HCT116 (cell line): ENCODE results near the gene MPP1. TPM values are rescaled to one million over a fixed set of nuclear protein-coding genes. Genes with fewer than 3 reads are reported as not detected.

Experiments used
- ATAC-seq: fragments of 200-7000 bp; cut with Tn5 transposase; 2 replicates; pipeline ENCODE4 v1.9.1; 2020; ENCODE audit warnings: mild to moderate bottlenecking, moderate library complexity
- BruUV-seq: library from RNA; stranded (reverse); fragments of 400-500 nt; replicated peaks from 2 replicates; lab custom pipeline; 2021; lab: Mats Ljungman, UMichigan
- CTCF ChIA-PET: fragments of 300-600 bp; sonication (Branson Sonifier 250); formaldehyde crosslinking; loops from one replicate; lab custom pipeline; 2021; ENCODE audit warnings: antibody characterized with exemption; lab: Charles Lee
- POLR2A ChIA-PET: fragments of 300-600, 350-600 bp; sonication (Branson Sonifier 250); formaldehyde crosslinking; loops from one replicate; lab custom pipeline; 2021; ENCODE audit warnings: antibody characterized with exemption; lab: Charles Lee
- RAD21 ChIA-PET, 2 experiments: fragments of 300-600 bp; sonication (Branson Sonifier 250); formaldehyde crosslinking; loops; one replicate each; lab custom pipeline; 2023; ENCODE audit warnings: low total read pairs in 2 of 2; ENCODE audit not compliant: uncharacterized antibody in 2 of 2, unreplicated experiment in 2 of 2, low non-redundant PET in 1 of 2; lab: Charles Lee
- DNase-seq: peaks from one replicate; pipeline ENCODE4 v3.0.0-alpha.2; 2010; ENCODE audit warnings: low read depth, low spot score
- H2AFZ ChIP-seq: fragments of 200-600 bp; shearing (Covaris generic), sonication (generic); 2 replicates; pipeline ENCODE4 v1.6.1; 2017; ENCODE audit warnings: low read depth, mixed run types, mixed read lengths, antibody characterized with exemption, low read length; ENCODE audit not compliant: poor library complexity, severe bottlenecking
- H3K27ac ChIP-seq: 2 replicates; pipeline ENCODE4 v1.5.1; 2012; ENCODE audit warnings: low read depth, low read length
- H3K27me3 ChIP-seq: fragments of 200-600 bp; sonication (generic); 2 replicates; pipeline ENCODE4 v1.6.1; 2016; ENCODE audit warnings: mixed run types, low read length, mixed read lengths; ENCODE audit not compliant: insufficient read depth
- H3K36me3 ChIP-seq, 2 experiments: fragments of 200-500 bp in 1 of 2; fragments of 200-600 bp in 1 of 2; sonication (Bioruptor generic) in 1 of 2; sonication (generic) in 1 of 2; 2 replicates each; pipeline versions ENCODE4 v1.5.1 to v1.6.1; 2014 to 2016; ENCODE audit warnings: low read length in 2 of 2, inconsistent platforms in 1 of 2, mixed read lengths in 1 of 2, mixed run types in 1 of 2; ENCODE audit not compliant: insufficient read depth in 2 of 2, control insufficient read depth in 1 of 2
- H3K4me1 ChIP-seq, 2 experiments: fragments of 200-600 bp in 1 of 2; sonication (generic) in 1 of 2; 2 replicates each; pipeline versions ENCODE4 v1.5.1 to v1.6.1; 2012 to 2017; ENCODE audit warnings: low read length in 2 of 2, inconsistent platforms in 1 of 2, mild to moderate bottlenecking in 1 of 2, mixed read lengths in 1 of 2, mixed run types in 1 of 2, moderate library complexity in 1 of 2; ENCODE audit not compliant: insufficient read depth in 2 of 2, control insufficient read depth in 1 of 2
- H3K4me2 ChIP-seq: fragments of 200-600 bp; sonication (generic); 2 replicates; pipeline ENCODE4 v1.6.1; 2017; ENCODE audit warnings: mixed run types, low read length, mixed read lengths
- H3K4me3 ChIP-seq, 2 experiments: fragments of 200-600 bp in 1 of 2; sonication (generic) in 1 of 2; replicated peaks in 1 of 2; 2 replicates each; pipeline ENCODE4 v1.5.1; 2011 to 2016; ENCODE audit warnings: low read length in 2 of 2, control low read depth in 1 of 2, low read depth in 1 of 2, mild to moderate bottlenecking in 1 of 2, mixed read lengths in 1 of 2, mixed run types in 1 of 2
- H3K79me2 ChIP-seq: fragments of 200-600 bp; sonication (generic); 2 replicates; pipeline ENCODE4 v1.6.1; 2017; ENCODE audit warnings: mild to moderate bottlenecking, mixed run types, low read length, moderate library complexity, mixed read lengths; ENCODE audit not compliant: insufficient read depth
- H3K9ac ChIP-seq: fragments of 200-600 bp; sonication (generic); 2 replicates; pipeline ENCODE4 v1.6.1; 2016; ENCODE audit warnings: low read length, mixed read lengths
- H3K9me2 ChIP-seq: fragments of 200-600 bp; sonication (generic), shearing (Covaris generic); 2 replicates; pipeline ENCODE4 v1.6.1; 2017; ENCODE audit warnings: mixed run types, mild to moderate bottlenecking, moderate library complexity; ENCODE audit not compliant: insufficient read depth
- H3K9me3 ChIP-seq, 2 experiments: fragments of 200-500 bp in 1 of 2; fragments of 200-600 bp in 1 of 2; sonication (Bioruptor generic) in 1 of 2; sonication (generic) in 1 of 2; 2 replicates each; pipeline ENCODE4 v1.6.1; 2014 to 2017; ENCODE audit warnings: low read length in 2 of 2, mixed read lengths in 2 of 2, inconsistent platforms in 1 of 2, low read depth in 1 of 2, mild to moderate bottlenecking in 1 of 2, mixed run types in 1 of 2, moderate library complexity in 1 of 2; ENCODE audit not compliant: control insufficient read depth in 1 of 2, insufficient read depth in 1 of 2
- H4K20me1 ChIP-seq: fragments of 200-600 bp; sonication (generic), shearing (Covaris generic); 2 replicates; pipeline ENCODE4 v1.6.1; 2017; ENCODE audit warnings: mixed run types, mild to moderate bottlenecking, moderate library complexity; ENCODE audit not compliant: insufficient read depth
- CBX3 ChIP-seq: IDR thresholded peaks from 2 replicates; pipeline ENCODE4 v1.6.1; 2012; ENCODE audit warnings: low read depth
- EGR1 ChIP-seq: IDR thresholded peaks from 2 replicates; pipeline ENCODE4 v1.6.1; 2012; ENCODE audit warnings: low read depth
- ELF1 ChIP-seq: IDR thresholded peaks from 2 replicates; pipeline ENCODE4 v1.6.1; 2012; ENCODE audit warnings: low read depth, borderline replicate concordance
- EZH2 ChIP-seq: fragments of 200-600 bp; sonication (generic); IDR thresholded peaks from 2 replicates; pipeline ENCODE4 v1.6.1; 2017; ENCODE audit warnings: antibody characterized with exemption, mixed run types
- EZH2phosphoT487 ChIP-seq: fragments of 200-600 bp; IDR thresholded peaks from 2 replicates; pipeline ENCODE4 v1.6.1; 2018; ENCODE audit warnings: antibody characterized with exemption, borderline replicate concordance
- JUND ChIP-seq: IDR thresholded peaks from 2 replicates; pipeline ENCODE4 v1.6.1; 2012
- MAX ChIP-seq: IDR thresholded peaks from 2 replicates; pipeline ENCODE4 v1.6.1; 2012
- POLR2A ChIP-seq: IDR thresholded peaks from 2 replicates; pipeline ENCODE4 v1.7.0; 2011; ENCODE audit warnings: borderline replicate concordance; ENCODE audit not compliant: insufficient read depth, insufficient read length; ENCODE audit errors: extremely low read depth
- POLR2AphosphoS5 ChIP-seq: IDR thresholded peaks from 2 replicates; pipeline ENCODE4 v1.6.1; 2011; ENCODE audit warnings: mild to moderate bottlenecking, low read depth, low read length, moderate library complexity
- RAD21 ChIP-seq: IDR thresholded peaks from 2 replicates; pipeline ENCODE4 v1.6.1; 2012; ENCODE audit warnings: low read depth, mild to moderate bottlenecking
- SIN3A ChIP-seq: IDR thresholded peaks from 2 replicates; pipeline ENCODE4 v1.6.1; 2012; ENCODE audit warnings: low read depth
- SP1 ChIP-seq: IDR thresholded peaks from 2 replicates; pipeline ENCODE4 v1.6.1; 2012; ENCODE audit warnings: low read depth
- SRF ChIP-seq: IDR thresholded peaks from 2 replicates; pipeline ENCODE4 v1.6.1; 2012; ENCODE audit warnings: low read depth
- TCF7L2 ChIP-seq: IDR thresholded peaks from 2 replicates; pipeline ENCODE4 v1.7.0; 2011; ENCODE audit warnings: borderline replicate concordance, inconsistent platforms; ENCODE audit not compliant: insufficient read depth, insufficient read length; ENCODE audit errors: extremely low read depth
- YY1 ChIP-seq: IDR thresholded peaks from 2 replicates; pipeline ENCODE4 v1.6.1; 2011; ENCODE audit warnings: low read length, low read depth, moderate library complexity, mild to moderate bottlenecking; ENCODE audit not compliant: insufficient replicate concordance; ENCODE audit errors: extremely low read depth
- ZBTB33 ChIP-seq: IDR thresholded peaks from 2 replicates; pipeline ENCODE4 v1.6.1; 2011; ENCODE audit warnings: mild to moderate bottlenecking, low read length, moderate library complexity; ENCODE audit not compliant: insufficient replicate concordance; ENCODE audit errors: extremely low read depth
- ZFX ChIP-seq: fragments of 450-650 bp; IDR thresholded peaks from 2 replicates; pipeline ENCODE4 v1.6.1; 2017
- ZNF274 ChIP-seq: fragments of 200-500 bp; sonication (Bioruptor generic); IDR thresholded peaks from 2 replicates; pipeline ENCODE4 v1.6.1; 2014; ENCODE audit warnings: mild to moderate bottlenecking, low read depth, low read length, inconsistent platforms
- intact Hi-C: fragments of 100-400 bp; cut with micrococcal nuclease; formaldehyde crosslinking; loops from 2 replicates; pipeline ENCODE4 v1.10.0; 2022
- total RNA-seq: library from RNA; stranded (reverse); gene quantifications from one replicate; pipeline ENCODE4 v1.2.1, GENCODE V29; 2021; ENCODE audit not compliant: unreplicated experiment

MPP1 gene
- total RNA-seq, 1 experiment from 2014 or later, result 13.1 TPM

- no peak for DNase-seq
- no TSS peak for BruUV-seq
- Histone ChIP-seq H3K9me3 (no peaks in the 10 kb centered on the region), H3K4me1 (no peaks in the 10 kb centered on the region), H3K36me3 (no peaks in the 10 kb centered on the region), H3K27me3 (no peaks in the 10 kb centered on the region), H4K20me1 (no peaks in the 10 kb centered on the region), H2AFZ (no peak overlapping the region), H3K9me2 (no peaks in the 10 kb centered on the region), H3K79me2 (no peaks in the 10 kb centered on the region), H3K9ac (no peak overlapping the region), H3K4me3 (no peak overlapping the region), H3K27ac (no peak overlapping the region), H3K4me2 (no peak overlapping the region)
- ChIA-PET POLR2A (no interaction called here), CTCF (no interaction called here), RAD21 (no interaction called here)
- no peak for ATAC-seq
- no peak for TF ChIP-seq ZFX
- no peak for TF ChIP-seq ZNF274
- no peak for TF ChIP-seq MAX
- no peak for TF ChIP-seq EZH2phosphoT487
- no peak for TF ChIP-seq ELF1
- TF ChIP-seq SP1, result no peak
- no peak for TF ChIP-seq SRF
- no peak for TF ChIP-seq TCF7L2
- TF ChIP-seq POLR2A, result no peak
- TF ChIP-seq JUND, result no peak
- no peak for TF ChIP-seq EZH2
- TF ChIP-seq EGR1, result no peak
- TF ChIP-seq ZBTB33, result no peak
- no peak for TF ChIP-seq SIN3A
- no peak for TF ChIP-seq YY1
- TF ChIP-seq CBX3, result no peak
- TF ChIP-seq POLR2AphosphoS5, result no peak
- TF ChIP-seq RAD21, result no peak
- intact Hi-C loops, result no loop called here
These were observed 23.8 kb upstream of the MPP1 start for GRCh38 chrX:154829134-154829533.
